Activated T-helper 1 cell treated with anti-CD3 and anti-CD28 coated beads, Interleukin-12 subunit alpha, Interleukin-12 subunit beta, Interleukin-2, Interleukin-4 antibody, amounts not matched to agents 30 ng/mL and 10 ng/mL and 1 ng/mL, durations not matched to agents 14 hours and 24 hours and 36 hours (primary cell): ENCODE measurements around the gene DYNLL2. TPM values are rescaled to one million over a fixed set of nuclear protein-coding genes. Genes with fewer than 3 reads are reported as not detected.
"Not testable (repeated sequence)": the region's sequence is repeated elsewhere in the genome, so short reads cannot be mapped to it uniquely, and the experiment has no call there.

Experiments
- DNase-seq: peaks from one replicate; pipeline ENCODE4 v3.0.0; 2021; ENCODE audit warnings: low spot score
- H3K27ac Mint-ChIP-seq: one replicate; pipeline ENCODE4 v1.8.0; 2021; ENCODE audit warnings: mild to moderate bottlenecking, mixed read lengths
- H3K27me3 Mint-ChIP-seq: one replicate; pipeline ENCODE4 v1.8.0; 2022; ENCODE audit warnings: mild to moderate bottlenecking, moderate library complexity, mixed read lengths; ENCODE audit not compliant: insufficient read depth
- H3K36me3 Mint-ChIP-seq: one replicate; pipeline ENCODE4 v1.8.0; 2021; ENCODE audit warnings: low read depth, mixed read lengths
- H3K4me1 Mint-ChIP-seq: one replicate; pipeline ENCODE4 v1.8.0; 2021; ENCODE audit warnings: low read depth, mixed read lengths
- H3K4me3 Mint-ChIP-seq: one replicate; pipeline ENCODE4 v1.8.0; 2021; ENCODE audit warnings: mild to moderate bottlenecking, moderate library complexity, mixed read lengths
- H3K9me3 Mint-ChIP-seq: one replicate; pipeline ENCODE4 v1.8.0; 2021; ENCODE audit warnings: mixed read lengths
- intact Hi-C: fragments of 100-400 bp; cut with micrococcal nuclease; formaldehyde crosslinking; loops from one replicate; pipeline ENCODE4 v1.15.1; 2024
- total RNA-seq: library from RNA; stranded (reverse); gene quantifications from 2 replicates; pipeline ENCODE4 v1.2.3, GENCODE V29; 2022

The DYNLL2 gene
- total RNA-seq, 1 donor from 2014 or later, result 35.8 TPM

GRCh38 chr17:58094118-58094517 is 10.9 kb downstream of the DYNLL2 start:
- intact Hi-C loops, result no loop called here
- no peak for DNase-seq
- Mint-ChIP-seq H3K27ac (no peak overlapping the region), H3K4me1 (peaks cover 20% of the 10 kb centered on the region), H3K27me3 (no peaks in the 10 kb centered on the region), H3K4me3 (no peak overlapping the region), H3K9me3 (no peaks in the 10 kb centered on the region), H3K36me3 (peaks cover 51% of the 10 kb centered on the region)

GRCh38 chr17:58096892-58097291 is 13.7 kb downstream of the DYNLL2 start:
- Mint-ChIP-seq H3K4me3 (no peak overlapping the region), H3K4me1 (peaks cover 17% of the 10 kb centered on the region), H3K36me3 (peaks cover 26% of the 10 kb centered on the region), H3K27me3 (no peaks in the 10 kb centered on the region), H3K27ac (no peak overlapping the region), H3K9me3 (no peaks in the 10 kb centered on the region)
- DNase-seq, result no peak
- intact Hi-C loops, result no loop called here

GRCh38 chr17:58097384-58098088 is 14.3 kb downstream of the DYNLL2 start:
- Mint-ChIP-seq H3K27ac (no peak overlapping the region), H3K36me3 (peaks cover 20% of the 10 kb centered on the region), H3K27me3 (no peaks in the 10 kb centered on the region), H3K4me3 (no peak overlapping the region), H3K4me1 (peaks cover 14% of the 10 kb centered on the region), H3K9me3 (no peaks in the 10 kb centered on the region)
- DNase-seq, result no peak
- intact Hi-C loops, result no loop called here

GRCh38 chr17:58100506-58100905 is 17.3 kb downstream of the DYNLL2 start:
- H3K4me3 Mint-ChIP-seq, result no peak overlapping the region
- no peak overlapping the region for H3K27ac Mint-ChIP-seq
- H3K27me3 Mint-ChIP-seq, result peaks cover 3% of the 10 kb centered on the region
- intact Hi-C loops, result no loop called here
- peaks cover 3% of the 10 kb centered on the region for H3K36me3 Mint-ChIP-seq
- peaks cover 14% of the 10 kb centered on the region for H3K4me1 Mint-ChIP-seq
- no peak for DNase-seq
- no peaks in the 10 kb centered on the region for H3K9me3 Mint-ChIP-seq

- peaks cover 14% of the 10 kb centered on the region for H3K4me1 Mint-ChIP-seq
- H3K27me3 Mint-ChIP-seq, DNase-seq, H3K4me3 Mint-ChIP-seq, H3K9me3 Mint-ChIP-seq, H3K36me3 Mint-ChIP-seq, intact Hi-C loops, H3K27ac Mint-ChIP-seq: not testable (repeated sequence)
Measured at GRCh38 chr17:58101898-58102297, 18.7 kb downstream of the DYNLL2 start.

GRCh38 chr17:58105093-58105492 is 21.9 kb downstream of the DYNLL2 start:
- H3K27ac Mint-ChIP-seq, result no peak overlapping the region
- DNase-seq, result no peak
- H3K9me3 Mint-ChIP-seq, result no peaks in the 10 kb centered on the region
- no peak overlapping the region for H3K4me3 Mint-ChIP-seq
- H3K27me3 Mint-ChIP-seq, result peaks cover 11% of the 10 kb centered on the region
- H3K36me3 Mint-ChIP-seq, result no peaks in the 10 kb centered on the region
- peaks cover under 1% of the 10 kb centered on the region for H3K4me1 Mint-ChIP-seq
- intact Hi-C loops, result no loop called here

GRCh38 chr17:58107306-58107705 is 24.1 kb downstream of the DYNLL2 start:
- peaks cover 13% of the 10 kb centered on the region for H3K27me3 Mint-ChIP-seq
- no peak overlapping the region for H3K27ac Mint-ChIP-seq
- intact Hi-C loops, result no loop called here

GRCh38 chr17:58109197-58109596 is 26.0 kb downstream of the DYNLL2 start:
- intact Hi-C loops, result no loop called here
- Mint-ChIP-seq H3K36me3 (no peaks in the 10 kb centered on the region), H3K27me3 (peaks cover 10% of the 10 kb centered on the region), H3K27ac (no peak overlapping the region), H3K4me3 (no peak overlapping the region), H3K9me3 (no peaks in the 10 kb centered on the region), H3K4me1 (peaks cover 6% of the 10 kb centered on the region)
- DNase-seq, result no peak

More at GRCh38 chr17:58107306-58107705, 24.1 kb downstream of the DYNLL2 start:
- no peak overlapping the region for H3K4me3 Mint-ChIP-seq
- H3K36me3 Mint-ChIP-seq, result no peaks in the 10 kb centered on the region
- no peak for DNase-seq
- H3K4me1 Mint-ChIP-seq, result no peaks in the 10 kb centered on the region
- no peaks in the 10 kb centered on the region for H3K9me3 Mint-ChIP-seq

GRCh38 chr17:58110012-58110411 is 26.8 kb downstream of the DYNLL2 start:
- intact Hi-C loops, result no loop called here
- no peak overlapping the region for H3K27ac Mint-ChIP-seq
- H3K4me3 Mint-ChIP-seq, result no peak overlapping the region
- peaks cover 11% of the 10 kb centered on the region for H3K27me3 Mint-ChIP-seq
- no peak for DNase-seq
- peaks cover 6% of the 10 kb centered on the region for H3K4me1 Mint-ChIP-seq
- H3K9me3 Mint-ChIP-seq, result no peaks in the 10 kb centered on the region
- H3K36me3 Mint-ChIP-seq, result no peaks in the 10 kb centered on the region

GRCh38 chr17:58111676-58112075 is 28.5 kb downstream of the DYNLL2 start:
- Mint-ChIP-seq H3K9me3 (no peaks in the 10 kb centered on the region), H3K36me3 (no peaks in the 10 kb centered on the region), H3K4me3 (no peak overlapping the region), H3K27me3 (peaks cover 13% of the 10 kb centered on the region), H3K27ac (no peak overlapping the region), H3K4me1 (peaks cover 6% of the 10 kb centered on the region)
- intact Hi-C loops, result loop anchor here (2.0 kb wide), 3 partner anchors 105 to 261 kb away; partner anchors contain the start of genes MRPS23 and SRSF1
- DNase-seq, result no peak

GRCh38 chr17:58112970-58113631 is 29.9 kb downstream of the DYNLL2 start:
- DNase-seq, result peak; percentile 70
- H3K9me3 Mint-ChIP-seq, result no peaks in the 10 kb centered on the region
- no peak overlapping the region for H3K4me3 Mint-ChIP-seq
- H3K4me1 Mint-ChIP-seq, result peaks cover 6% of the 10 kb centered on the region
- no peaks in the 10 kb centered on the region for H3K36me3 Mint-ChIP-seq
- peaks cover 11% of the 10 kb centered on the region for H3K27me3 Mint-ChIP-seq
- intact Hi-C loops, result loop anchor here (1.0 to 2.0 kb wide), 6 partner anchors 29 to 262 kb away; partner anchors contain the start of genes MRPS23 and SRSF1
- H3K27ac Mint-ChIP-seq, result no peak overlapping the region

GRCh38 chr17:58113947-58114346 is 30.7 kb downstream of the DYNLL2 start:
- Mint-ChIP-seq H3K36me3 (no peaks in the 10 kb centered on the region), H3K27me3 (peaks cover 11% of the 10 kb centered on the region), H3K27ac (no peak overlapping the region), H3K4me1 (peaks cover 6% of the 10 kb centered on the region), H3K9me3 (no peaks in the 10 kb centered on the region), H3K4me3 (no peak overlapping the region)
- DNase-seq, result no peak
- intact Hi-C loops, result loop anchor here (1.0 to 2.0 kb wide), 6 partner anchors 30 to 263 kb away; partner anchors contain the start of genes MRPS23 and SRSF1

GRCh38 chr17:58117382-58117781 is 34.2 kb downstream of the DYNLL2 start:
- intact Hi-C loops, result no loop called here
- no peak overlapping the region for H3K4me3 Mint-ChIP-seq
- no peak for DNase-seq
- H3K4me1 Mint-ChIP-seq, result peaks cover 6% of the 10 kb centered on the region
- no peaks in the 10 kb centered on the region for H3K9me3 Mint-ChIP-seq
- no peak overlapping the region for H3K27ac Mint-ChIP-seq
- peaks cover 11% of the 10 kb centered on the region for H3K27me3 Mint-ChIP-seq
- no peaks in the 10 kb centered on the region for H3K36me3 Mint-ChIP-seq
